Measurements from ENCODE around the gene ADM5.

ADM5 gene, protein sequence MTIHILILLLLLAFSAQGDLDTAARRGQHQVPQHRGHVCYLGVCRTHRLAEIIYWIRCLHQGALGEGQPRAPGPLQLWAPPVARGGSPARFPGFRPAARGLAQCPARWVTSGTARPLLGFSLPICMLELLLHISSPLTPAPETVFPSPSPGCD

DNA sequence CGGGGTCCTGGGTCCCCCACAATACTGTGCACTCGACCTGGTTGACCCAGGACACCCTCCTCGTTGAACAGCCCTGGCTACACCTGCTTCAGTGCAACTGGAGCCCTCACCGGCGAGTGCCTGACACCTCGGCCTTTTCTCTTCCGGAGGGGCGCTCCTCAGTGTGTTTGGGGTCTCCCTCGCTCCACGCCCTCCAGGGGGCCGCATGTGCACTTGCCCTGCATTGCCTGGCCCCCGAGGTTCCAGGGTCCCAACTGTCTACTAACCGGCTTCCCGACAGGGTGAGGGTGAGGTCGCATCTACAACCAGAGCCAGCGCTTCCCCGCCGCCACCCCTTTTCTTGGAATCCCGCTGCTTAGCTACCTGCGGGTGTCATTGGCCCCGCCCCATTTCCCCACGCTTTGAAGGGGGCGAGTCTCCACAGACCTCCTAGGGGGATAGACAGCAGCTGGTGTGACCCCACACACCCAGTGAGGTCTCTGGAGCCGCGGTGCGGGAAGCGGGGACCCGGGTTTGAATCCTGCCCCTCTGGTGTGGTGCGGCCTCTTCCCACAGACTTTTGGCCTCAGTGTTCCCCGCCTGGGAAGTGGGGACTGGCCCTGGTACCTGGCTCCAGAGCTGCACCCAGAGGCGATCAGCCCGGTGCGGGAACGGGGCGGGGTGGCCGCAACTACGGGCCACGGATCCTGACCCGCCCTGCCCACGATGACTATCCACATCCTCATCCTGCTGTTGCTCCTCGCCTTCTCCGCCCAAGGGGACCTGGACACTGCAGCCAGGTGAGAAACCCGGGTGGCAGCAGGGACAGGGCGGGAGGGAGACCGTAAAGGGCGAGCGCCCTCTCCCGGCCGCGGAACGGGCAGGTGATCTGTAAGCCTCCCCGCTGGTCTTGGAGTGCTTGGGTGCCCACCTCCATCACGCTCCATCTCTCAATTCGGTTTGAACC, at the start of gene ADM5:
Gene ADM5, plus strand, starts transcription at position 462 of the 946 bp plus-strand sequence. Its CDS starts 244 bp downstream, at position 706.
- in situ Hi-C loops (cut with MboI; ENCODE audit: low sequenced_read_pairs, unreplicated experiment), result no loop called here
- DNase-seq (ENCODE audit: low spot score), result peak; percentile 73
- TF ChIP-seq, protein P1, sequence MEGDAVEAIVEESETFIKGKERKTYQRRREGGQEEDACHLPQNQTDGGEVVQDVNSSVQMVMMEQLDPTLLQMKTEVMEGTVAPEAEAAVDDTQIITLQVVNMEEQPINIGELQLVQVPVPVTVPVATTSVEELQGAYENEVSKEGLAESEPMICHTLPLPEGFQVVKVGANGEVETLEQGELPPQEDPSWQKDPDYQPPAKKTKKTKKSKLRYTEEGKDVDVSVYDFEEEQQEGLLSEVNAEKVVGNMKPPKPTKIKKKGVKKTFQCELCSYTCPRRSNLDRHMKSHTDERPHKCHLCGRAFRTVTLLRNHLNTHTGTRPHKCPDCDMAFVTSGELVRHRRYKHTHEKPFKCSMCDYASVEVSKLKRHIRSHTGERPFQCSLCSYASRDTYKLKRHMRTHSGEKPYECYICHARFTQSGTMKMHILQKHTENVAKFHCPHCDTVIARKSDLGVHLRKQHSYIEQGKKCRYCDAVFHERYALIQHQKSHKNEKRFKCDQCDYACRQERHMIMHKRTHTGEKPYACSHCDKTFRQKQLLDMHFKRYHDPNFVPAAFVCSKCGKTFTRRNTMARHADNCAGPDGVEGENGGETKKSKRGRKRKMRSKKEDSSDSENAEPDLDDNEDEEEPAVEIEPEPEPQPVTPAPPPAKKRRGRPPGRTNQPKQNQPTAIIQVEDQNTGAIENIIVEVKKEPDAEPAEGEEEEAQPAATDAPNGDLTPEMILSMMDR (IDR thresholded peaks at IDR 0.05; ENCODE audit: borderline replicate concordance, control extremely low read depth, extremely low read depth, insufficient read depth, missing control alignments), result peak; percentile 54

DNA sequence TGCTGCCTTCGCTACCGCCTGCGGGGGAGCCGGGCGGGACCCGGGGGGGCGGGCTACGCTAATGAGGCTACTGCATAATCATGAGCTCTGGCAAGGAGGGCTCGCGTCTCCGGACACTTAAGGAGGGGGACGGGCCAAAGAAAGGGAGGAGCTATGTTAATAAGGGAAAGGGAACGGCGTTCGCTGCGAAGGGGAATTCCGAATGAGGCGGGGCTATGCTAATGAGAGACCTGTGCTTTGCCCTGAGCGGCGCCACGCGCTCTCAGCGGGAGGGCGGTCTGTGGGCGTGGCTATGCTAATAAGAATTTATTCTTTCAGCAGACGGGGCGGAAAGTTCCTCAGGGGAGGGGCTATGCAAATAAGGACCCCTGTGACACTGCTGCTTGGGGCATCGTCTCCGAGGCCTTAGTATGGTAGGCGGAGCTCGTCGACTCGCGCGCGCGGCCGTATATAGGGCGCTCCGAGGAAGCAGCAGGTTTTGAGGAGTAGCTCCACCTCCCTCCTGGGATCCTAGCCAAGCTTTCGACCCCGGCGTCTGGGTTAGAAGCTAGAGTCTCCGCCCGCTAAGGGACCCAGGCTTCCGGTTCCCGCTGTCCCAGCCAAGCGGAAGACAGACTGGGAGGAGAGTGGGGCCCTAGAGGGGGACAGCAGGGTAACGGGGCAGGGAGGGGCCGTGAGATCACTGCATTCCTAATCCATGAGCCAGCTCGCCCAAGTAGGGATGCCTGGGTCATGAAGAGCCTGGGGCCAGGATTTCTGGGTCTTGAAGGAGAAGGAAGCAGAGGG, 49.1 kb upstream of the ADM5 start, which contains the start of gene RRAS:
Gene RRAS, minus strand, starts transcription at position 31 of the 786 bp plus-strand sequence. CDS start 45 bp downstream, outside the sequence.
- DNase-seq (ENCODE audit: low spot score), result peak; percentile 98
- in situ Hi-C loops (cut with MboI; ENCODE audit: low sequenced_read_pairs, unreplicated experiment), result no loop called here
- TF ChIP-seq, protein P1 (IDR thresholded peaks at IDR 0.05; ENCODE audit: borderline replicate concordance, control extremely low read depth, extremely low read depth, insufficient read depth, missing control alignments), result no peak

DNA sequence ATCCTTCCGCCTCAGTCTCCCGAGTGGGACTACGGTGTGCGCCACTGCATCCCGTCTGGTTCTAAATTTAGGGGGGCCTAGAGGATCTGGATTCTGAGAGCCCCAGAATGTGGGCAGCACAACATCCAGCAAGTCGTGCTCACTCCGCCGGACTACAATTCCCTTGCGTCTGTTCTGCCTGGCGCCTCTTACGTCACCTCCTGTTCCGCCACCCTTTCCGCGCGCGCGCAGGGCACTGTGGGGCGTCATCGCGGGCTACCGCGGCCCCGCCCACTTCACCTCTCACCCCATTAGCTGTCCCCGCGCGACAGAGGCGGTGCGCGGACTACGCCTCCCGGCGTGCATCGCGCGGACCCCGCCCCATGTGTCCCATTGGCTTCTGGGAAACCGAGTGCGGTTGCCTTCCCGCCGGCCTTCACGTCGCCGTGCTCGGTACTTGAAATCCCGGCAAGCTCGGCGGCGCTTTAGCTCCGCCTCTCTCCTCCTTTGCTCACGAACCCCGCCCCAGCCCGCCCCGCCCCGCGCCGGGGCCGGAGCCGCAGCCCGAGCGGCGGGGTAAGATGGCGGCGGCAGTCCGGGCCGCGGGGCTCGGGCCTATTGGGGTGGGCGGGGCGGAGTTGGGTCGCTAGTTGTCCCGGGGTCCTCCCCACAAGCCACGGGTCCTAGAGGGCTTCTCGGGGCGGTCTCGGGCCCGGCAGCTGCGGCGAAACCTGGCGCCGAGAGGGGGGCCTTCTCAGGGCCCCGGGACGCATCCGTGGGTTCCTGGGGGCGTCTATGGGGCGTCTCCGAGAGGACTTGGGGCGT, 47.5 kb upstream of the ADM5 start, which contains the start of gene SCAF1:
Gene SCAF1, plus strand, starts transcription at position 522 of the 804 bp plus-strand sequence. CDS start 2,818 bp downstream, outside the sequence.
- peak; percentile 97 for DNase-seq (ENCODE audit: low spot score)
- TF ChIP-seq, protein P1 (IDR thresholded peaks at IDR 0.05; ENCODE audit: borderline replicate concordance, control extremely low read depth, extremely low read depth, insufficient read depth, missing control alignments), result no peak
- in situ Hi-C loops (cut with MboI; ENCODE audit: low sequenced_read_pairs, unreplicated experiment), result no loop called here

DNA sequence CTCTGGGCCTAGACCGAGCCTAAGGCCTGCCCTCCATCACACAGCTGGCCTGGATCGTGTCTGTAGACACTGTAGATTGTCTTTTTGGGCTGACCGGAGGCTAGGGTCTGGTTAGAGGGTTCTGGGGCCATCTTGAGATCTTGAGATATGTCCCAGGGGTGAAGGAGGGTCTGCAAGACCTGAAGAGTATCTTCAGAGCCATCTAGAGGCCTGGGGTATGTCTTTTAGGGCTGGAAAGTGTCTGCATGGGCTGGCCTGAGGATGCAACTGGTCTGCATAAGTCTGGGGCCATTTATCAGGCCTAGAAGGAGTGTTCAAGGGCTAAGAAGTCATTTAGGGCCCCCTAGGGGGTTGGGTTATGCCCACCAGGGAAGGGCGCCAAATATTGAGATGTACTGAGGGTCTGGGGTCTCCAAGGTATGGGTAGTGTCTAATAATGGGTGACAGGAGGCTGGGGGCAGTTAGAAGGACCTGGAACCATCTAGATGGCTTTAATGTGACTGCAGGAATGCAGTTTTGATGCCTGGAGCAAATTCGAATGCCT, 46.8 kb upstream of the ADM5 start:
- DNase-seq (ENCODE audit: low spot score), result no peak
- TF ChIP-seq, protein P1 (IDR thresholded peaks at IDR 0.05; ENCODE audit: borderline replicate concordance, control extremely low read depth, extremely low read depth, insufficient read depth, missing control alignments), result no peak
- in situ Hi-C loops (cut with MboI; ENCODE audit: low sequenced_read_pairs, unreplicated experiment), result no loop called here

DNA sequence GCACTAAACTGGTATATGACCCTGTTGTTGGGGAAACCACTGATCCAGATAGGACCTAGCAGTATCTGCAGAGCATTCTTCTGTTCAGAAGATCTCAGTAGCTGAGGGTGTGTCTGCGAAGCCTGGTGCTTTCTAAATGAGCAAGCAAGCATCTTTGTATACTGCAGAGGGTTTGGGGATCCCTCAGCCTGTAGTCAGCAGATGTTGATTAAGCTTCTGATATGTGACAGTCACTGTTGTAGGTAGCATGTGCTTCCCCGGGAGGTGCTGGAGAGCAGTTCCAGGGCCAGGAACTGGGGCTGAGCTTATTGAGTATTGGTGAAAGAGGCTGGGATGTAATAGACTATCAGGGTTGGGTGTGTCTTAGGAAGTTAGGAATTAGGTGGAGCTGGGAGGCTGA, 45.9 kb upstream of the ADM5 start:
- no peak for DNase-seq (ENCODE audit: low spot score)
- in situ Hi-C loops (cut with MboI; ENCODE audit: low sequenced_read_pairs, unreplicated experiment), result no loop called here
- TF ChIP-seq, protein P1 (IDR thresholded peaks at IDR 0.05; ENCODE audit: borderline replicate concordance, control extremely low read depth, extremely low read depth, insufficient read depth, missing control alignments), result no peak
